CD8-positive, alpha-beta memory T cell (primary cell): ENCODE results near the gene ABCC6. TPM values are rescaled to one million over a fixed set of nuclear protein-coding genes. Genes with fewer than 3 reads are reported as not detected.
A peak's percentile ranks its signal among the peaks of the same experiment; 100 is the strongest.
"Not testable (repeated sequence)": the region's sequence is repeated elsewhere in the genome, so short reads cannot be mapped to it uniquely, and the experiment has no call there.

Experiments
- CTCF ChIA-PET: fragments of 350-600 bp; sonication (Branson Sonifier 250); formaldehyde crosslinking; loops from one replicate; lab custom pipeline; 2021; ENCODE audit warnings: antibody characterized with exemption; lab: Charles Lee
- POLR2A ChIA-PET: fragments of 350-600 bp; sonication (Branson Sonifier 250); formaldehyde crosslinking; loops from one replicate; lab custom pipeline; 2021; ENCODE audit warnings: antibody characterized with exemption; lab: Charles Lee
- DNase-seq, 5 donors: peaks; one replicate each; pipeline versions ENCODE4 v3.0.0 to v3.0.0-alpha.2; 2020 to 2022; ENCODE audit warnings: mixed read lengths in 1 of 5
- H3K27ac ChIP-seq: one replicate; pipeline ENCODE4 v1.7.0; 2013; ENCODE audit warnings: low read depth, mild to moderate bottlenecking, low read length, moderate library complexity
- H3K27me3 ChIP-seq: 2 replicates; pipeline ENCODE4 v1.7.0; 2013; ENCODE audit warnings: low read length, mild to moderate bottlenecking; ENCODE audit not compliant: insufficient read depth, poor library complexity, severe bottlenecking
- H3K36me3 ChIP-seq: 2 replicates; pipeline ENCODE4 v1.7.0; 2013; ENCODE audit warnings: mild to moderate bottlenecking, low read length, moderate library complexity; ENCODE audit not compliant: insufficient read depth
- H3K4me1 ChIP-seq: 2 replicates; pipeline ENCODE4 v1.7.0; 2013; ENCODE audit warnings: mild to moderate bottlenecking, low read length, moderate library complexity; ENCODE audit not compliant: insufficient read depth
- H3K4me3 ChIP-seq: 2 replicates; pipeline ENCODE4 v1.7.0; 2013; ENCODE audit warnings: mild to moderate bottlenecking, low read length
- H3K9me3 ChIP-seq: 2 replicates; pipeline ENCODE4 v1.7.0; 2013; ENCODE audit warnings: mild to moderate bottlenecking, low read length
- H3K27ac Mint-ChIP-seq, 8 donors: one replicate each; pipeline ENCODE4 v1.8.0; 2020 to 2021; ENCODE audit warnings: mixed read lengths in 8 of 8, mild to moderate bottlenecking in 6 of 8, inconsistent platforms in 3 of 8, moderate library complexity in 3 of 8
- H3K27me3 Mint-ChIP-seq, 2 donors: one replicate each; pipeline ENCODE4 v1.8.0; 2020 to 2021; ENCODE audit warnings: mixed read lengths in 2 of 2, mild to moderate bottlenecking in 1 of 2, moderate library complexity in 1 of 2
- H3K36me3 Mint-ChIP-seq, 3 donors: one replicate each; pipeline ENCODE4 v1.8.0; 2020 to 2021; ENCODE audit warnings: mixed read lengths in 3 of 3, inconsistent platforms in 1 of 3, mild to moderate bottlenecking in 1 of 3
- H3K4me1 Mint-ChIP-seq, 3 donors: one replicate each; pipeline ENCODE4 v1.8.0; 2020 to 2021; ENCODE audit warnings: mixed read lengths in 3 of 3, inconsistent platforms in 1 of 3, mild to moderate bottlenecking in 1 of 3
- H3K4me3 Mint-ChIP-seq, 7 donors: one replicate each; pipeline ENCODE4 v1.8.0; 2020 to 2021; ENCODE audit warnings: mixed read lengths in 7 of 7, mild to moderate bottlenecking in 6 of 7, moderate library complexity in 4 of 7, inconsistent platforms in 2 of 7
- H3K9me3 Mint-ChIP-seq, 5 donors: one replicate each; pipeline ENCODE4 v1.8.0; 2020 to 2022; ENCODE audit warnings: mixed read lengths in 5 of 5, mild to moderate bottlenecking in 3 of 5, moderate library complexity in 2 of 5, inconsistent platforms in 1 of 5
- polyA plus RNA-seq: library from polyadenylated mRNA; unstranded; fragments of 300-500 nt; fragmentation: Illumina TruSeq; gene quantifications from one replicate; pipeline ENCODE4 v1.2.3, GENCODE V29; 2021
- total RNA-seq, 2 experiments: library from RNA; stranded (reverse); gene quantifications; one replicate each; pipeline ENCODE4 v1.2.3, GENCODE V29; 2021

The ABCC6 gene
- total and polyA plus RNA-seq, 3 experiments from 2014 or later: 0.18 TPM; not detected in 2

DNA sequence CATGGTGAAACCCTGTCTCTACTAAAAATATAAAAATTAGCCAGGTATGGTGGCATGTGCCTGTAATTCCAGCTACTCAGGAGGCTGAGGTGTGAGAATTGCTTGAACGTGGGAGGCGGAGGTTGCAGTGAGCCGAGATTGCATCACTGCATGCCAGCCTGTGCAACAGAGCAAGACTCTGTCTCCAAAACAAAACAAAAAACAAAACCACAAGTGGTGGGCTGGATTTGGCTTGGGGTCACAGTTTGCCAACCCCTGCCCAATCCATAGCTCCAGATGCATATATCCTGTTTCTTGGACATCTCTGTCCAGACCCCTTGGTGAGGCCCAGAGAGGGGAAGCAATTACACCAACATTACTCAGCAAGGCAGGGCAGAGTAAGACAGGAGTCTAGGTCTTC, 41.5 kb downstream of the ABCC6 start:
- H3K9me3 Mint-ChIP-seq, H3K27ac ChIP-seq, H3K4me3 ChIP-seq, H3K4me1 Mint-ChIP-seq, H3K4me1 ChIP-seq, CTCF ChIA-PET, H3K36me3 ChIP-seq, H3K4me3 Mint-ChIP-seq, H3K36me3 Mint-ChIP-seq, H3K9me3 ChIP-seq, H3K27me3 ChIP-seq, H3K27ac Mint-ChIP-seq, POLR2A ChIA-PET, DNase-seq: not testable (repeated sequence)
- H3K27me3 Mint-ChIP-seq: peaks cover 11 to 12% of the 10 kb centered on the region in 2 donors

DNA sequence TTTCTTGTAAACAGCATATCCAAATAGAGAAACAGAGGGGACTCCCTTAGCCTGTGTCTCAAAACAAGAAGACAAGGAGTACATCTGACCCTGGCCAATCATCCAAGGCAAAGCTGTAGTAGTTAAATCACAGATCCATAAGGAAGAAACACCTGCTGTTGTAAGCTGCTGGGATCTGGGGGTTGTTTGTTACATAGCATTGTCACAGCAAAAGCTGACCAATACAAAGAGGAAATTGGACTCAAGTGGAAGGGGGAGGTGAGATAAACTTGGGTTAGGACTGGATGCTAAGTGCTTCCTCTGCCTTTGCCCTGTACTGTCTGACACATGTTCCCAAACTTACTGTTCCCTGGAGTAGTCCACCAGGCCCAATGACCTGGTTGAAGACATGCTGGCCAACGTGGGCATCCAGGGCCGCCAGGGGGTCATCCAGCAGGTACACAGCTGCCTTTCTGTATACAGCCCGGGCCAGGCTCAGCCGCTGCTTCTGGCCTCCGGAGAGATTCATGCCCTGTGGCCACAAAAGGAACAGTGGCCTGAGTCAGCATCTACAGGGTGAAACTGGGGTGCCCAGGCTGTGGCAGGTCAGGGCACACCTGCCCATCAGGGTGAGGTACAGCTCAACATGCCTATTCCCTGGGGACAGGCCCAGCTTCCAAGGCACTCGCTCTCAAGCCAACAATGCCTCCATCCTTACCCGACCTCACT, 44.7 kb downstream of the ABCC6 start:
- Mint-ChIP-seq H3K27ac (no peak overlapping the region), H3K36me3 (no peaks in the 10 kb centered on the region), H3K4me3 (no peak overlapping the region), H3K27me3 (peaks cover 9 to 12% of the 10 kb centered on the region in 2 donors), H3K9me3 (peaks cover 0 to 1% (median 0%) of the 10 kb centered on the region in 5 donors), H3K4me1 (no peaks in the 10 kb centered on the region)
- no peak overlapping the region for H3K4me3 ChIP-seq
- H3K27me3 ChIP-seq: no peaks in the 10 kb centered on the region
- POLR2A ChIA-PET: no interaction called here
- no peaks in the 10 kb centered on the region for H3K4me1 ChIP-seq
- no peak for DNase-seq
- no peaks in the 10 kb centered on the region for H3K9me3 ChIP-seq
- H3K36me3 ChIP-seq: no peaks in the 10 kb centered on the region
- H3K27ac ChIP-seq: no peak overlapping the region
- CTCF ChIA-PET: no interaction called here

DNA sequence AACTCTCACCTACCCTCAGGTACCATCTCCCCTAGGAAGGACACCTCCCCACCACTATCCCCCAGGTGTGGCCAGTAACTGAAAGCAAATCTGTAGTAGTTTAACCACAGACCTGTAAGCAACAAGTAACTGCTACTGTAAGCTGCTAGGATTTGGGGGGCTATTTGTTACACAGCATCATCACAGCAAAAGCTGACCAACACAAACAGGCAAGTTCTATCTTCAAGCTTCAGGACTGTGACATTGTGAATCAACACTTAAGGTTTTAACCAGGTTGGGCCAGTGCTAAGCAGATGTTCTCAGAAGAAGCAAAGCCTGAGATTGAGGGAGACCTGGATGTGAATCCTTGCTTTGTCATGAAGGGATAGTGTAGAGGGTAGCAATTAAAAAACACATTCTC, 47.0 kb downstream of the ABCC6 start:
- Mint-ChIP-seq H3K4me1 (no peaks in the 10 kb centered on the region), H3K36me3 (no peaks in the 10 kb centered on the region), H3K9me3 (peaks cover 0 to 1% (median 0%) of the 10 kb centered on the region in 5 donors), H3K27ac (no peak overlapping the region), H3K4me3 (no peak overlapping the region), H3K27me3 (peaks cover 5 to 9% of the 10 kb centered on the region in 2 donors)
- Histone ChIP-seq H3K36me3 (no peaks in the 10 kb centered on the region), H3K4me1 (no peaks in the 10 kb centered on the region), H3K4me3 (no peak overlapping the region), H3K27me3 (no peaks in the 10 kb centered on the region), H3K27ac (no peak overlapping the region), H3K9me3 (no peaks in the 10 kb centered on the region)
- ChIA-PET POLR2A (no interaction called here), CTCF (interaction anchor here (1.6 kb wide), 1 partner anchor 11 kb away, joined by 4 read pairs; no protein-coding TSS in a partner anchor)
- no peak for DNase-seq

DNA sequence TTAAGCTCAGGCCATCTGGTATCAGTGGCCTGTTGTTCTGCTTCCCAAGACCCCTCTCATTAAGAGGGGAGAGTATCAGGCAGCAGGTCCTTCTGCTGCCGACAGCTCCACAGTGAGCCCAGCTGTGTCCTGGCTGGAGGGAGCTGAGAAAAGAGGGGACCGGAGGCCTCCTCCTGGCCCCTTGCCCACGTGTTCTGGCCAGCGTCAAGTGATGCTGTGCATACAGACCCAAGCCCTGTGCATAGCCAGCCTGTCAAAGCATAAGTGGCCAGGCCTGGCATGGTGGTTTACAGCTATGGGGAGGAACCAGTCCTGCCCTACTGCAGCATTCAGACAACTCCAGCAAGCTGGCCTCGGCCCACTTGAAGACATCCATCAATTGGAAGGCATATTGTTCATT, 48.0 kb downstream of the ABCC6 start:
- Mint-ChIP-seq H3K4me1 (no peaks in the 10 kb centered on the region), H3K9me3 (peaks cover 0 to 1% (median 0%) of the 10 kb centered on the region in 5 donors), H3K27ac (no peak overlapping the region), H3K27me3 (peaks cover 0 to 9% of the 10 kb centered on the region in 2 donors), H3K4me3 (no peak overlapping the region), H3K36me3 (no peaks in the 10 kb centered on the region)
- POLR2A ChIA-PET: no interaction called here
- no peaks in the 10 kb centered on the region for H3K4me1 ChIP-seq
- H3K27me3 ChIP-seq: no peaks in the 10 kb centered on the region
- no peak overlapping the region for H3K4me3 ChIP-seq
- H3K36me3 ChIP-seq: no peaks in the 10 kb centered on the region
- no peaks in the 10 kb centered on the region for H3K9me3 ChIP-seq
- CTCF ChIA-PET: no interaction called here
- no peak for DNase-seq
- H3K27ac ChIP-seq: no peak overlapping the region

DNA sequence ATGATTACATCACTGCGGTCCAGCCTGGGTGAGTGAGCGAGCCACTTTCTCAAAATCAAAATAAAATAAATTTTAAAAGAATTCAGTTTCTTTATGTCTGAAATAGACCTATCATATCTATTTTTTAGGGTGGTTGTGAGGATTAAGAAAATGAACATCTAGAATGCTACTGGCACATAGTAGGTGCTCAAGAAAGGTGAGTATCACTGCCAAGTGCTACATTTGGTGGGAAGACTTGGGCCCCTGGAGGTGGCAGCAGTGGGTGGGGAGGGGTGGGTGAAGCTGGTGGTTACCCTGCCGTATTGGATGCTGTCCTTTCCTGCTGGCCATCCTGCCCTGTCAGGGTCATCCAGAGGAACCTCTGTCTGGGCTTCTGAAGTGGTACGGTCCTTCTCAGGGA, 50.3 kb downstream of the ABCC6 start:
- H3K9me3 Mint-ChIP-seq: no peaks in the 10 kb centered on the region
- H3K36me3 ChIP-seq: no peaks in the 10 kb centered on the region
- H3K36me3 Mint-ChIP-seq: no peaks in the 10 kb centered on the region
- H3K4me3 ChIP-seq: no peak overlapping the region
- H3K4me3 Mint-ChIP-seq: no peak overlapping the region
- CTCF ChIA-PET: no interaction called here
- DNase-seq: no peak
- POLR2A ChIA-PET: no interaction called here
- H3K27ac Mint-ChIP-seq: no peak overlapping the region
- no peaks in the 10 kb centered on the region for H3K4me1 Mint-ChIP-seq
- H3K27me3 Mint-ChIP-seq: peaks cover 0 to 4% of the 10 kb centered on the region in 2 donors
- no peaks in the 10 kb centered on the region for H3K9me3 ChIP-seq
- H3K27ac ChIP-seq: no peak overlapping the region
- no peaks in the 10 kb centered on the region for H3K4me1 ChIP-seq
- H3K27me3 ChIP-seq: no peaks in the 10 kb centered on the region

DNA sequence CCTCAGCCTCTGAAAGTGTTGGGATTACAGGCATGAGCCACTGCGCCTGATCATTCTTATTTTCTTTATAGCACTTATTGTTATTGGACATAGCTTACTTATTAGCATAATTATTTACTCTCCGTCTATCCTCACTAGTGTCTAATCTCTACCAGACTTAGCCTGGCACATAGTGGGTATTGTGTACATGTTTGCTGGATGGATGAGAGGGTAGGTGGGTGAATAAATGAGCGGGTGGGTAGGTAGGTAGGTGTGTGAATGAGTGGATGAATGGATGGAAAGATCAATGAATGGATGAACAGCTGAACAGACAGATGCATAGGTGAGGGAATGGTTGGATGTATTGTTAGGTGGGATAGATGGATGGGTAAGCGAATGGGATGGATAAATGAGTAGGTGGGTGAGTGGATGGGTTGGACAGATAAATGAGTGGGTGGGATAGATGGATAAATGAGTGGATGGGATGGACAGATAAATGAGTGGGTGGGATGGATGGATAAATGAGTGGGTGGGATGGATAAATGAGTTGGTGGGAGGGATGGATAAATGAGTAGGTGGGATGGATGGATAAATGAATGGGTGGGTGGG, 51.9 kb downstream of the ABCC6 start:
- Mint-ChIP-seq H3K4me1 (no peaks in the 10 kb centered on the region), H3K9me3 (no peaks in the 10 kb centered on the region), H3K36me3 (no peaks in the 10 kb centered on the region), H3K27me3 (peaks cover 0 to 4% of the 10 kb centered on the region in 2 donors), H3K27ac (peak overlapping the region in 1 of 8 donors; percentile 26), H3K4me3 (no peak overlapping the region)
- no peaks in the 10 kb centered on the region for H3K9me3 ChIP-seq
- H3K36me3 ChIP-seq: no peaks in the 10 kb centered on the region
- H3K27ac ChIP-seq: no peak overlapping the region
- DNase-seq: no peak
- no peaks in the 10 kb centered on the region for H3K27me3 ChIP-seq
- CTCF ChIA-PET: no interaction called here
- POLR2A ChIA-PET: no interaction called here
- no peaks in the 10 kb centered on the region for H3K4me1 ChIP-seq
- H3K4me3 ChIP-seq: no peak overlapping the region

DNA sequence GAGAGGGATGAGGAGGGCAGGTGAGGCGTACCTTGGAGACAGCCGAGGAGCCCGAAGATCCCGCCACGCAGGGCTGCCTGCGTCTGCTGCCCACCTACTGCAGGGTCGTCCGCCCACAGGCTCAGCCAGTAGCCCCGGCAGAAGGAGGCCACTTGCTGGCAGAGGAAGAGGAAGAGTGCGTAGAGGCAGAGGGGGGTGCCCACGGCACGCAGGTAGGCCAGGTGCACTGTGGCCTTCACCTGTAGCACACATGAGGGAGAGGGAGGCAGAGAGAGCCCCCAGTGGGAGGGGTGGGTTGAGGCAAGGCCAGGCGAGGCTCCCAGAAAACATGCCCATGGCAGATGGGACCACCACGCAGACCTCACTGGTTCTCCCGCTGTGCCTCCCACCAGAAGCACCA, 53.7 kb downstream of the ABCC6 start:
- H3K9me3 ChIP-seq: no peaks in the 10 kb centered on the region
- ChIA-PET POLR2A (no interaction called here), CTCF (no interaction called here)
- H3K4me3 Mint-ChIP-seq: no peak overlapping the region
- DNase-seq: no peak
- no peak overlapping the region for H3K27ac Mint-ChIP-seq
- no peaks in the 10 kb centered on the region for H3K4me1 Mint-ChIP-seq
- no peaks in the 10 kb centered on the region for H3K36me3 ChIP-seq
- H3K27ac ChIP-seq: no peak overlapping the region
- peaks cover under 1 to 2% of the 10 kb centered on the region in 2 donors for H3K27me3 Mint-ChIP-seq
- H3K36me3 Mint-ChIP-seq: no peaks in the 10 kb centered on the region
- no peaks in the 10 kb centered on the region for H3K9me3 Mint-ChIP-seq
- no peaks in the 10 kb centered on the region for H3K4me1 ChIP-seq
- H3K4me3 ChIP-seq: no peak overlapping the region
- H3K27me3 ChIP-seq: no peaks in the 10 kb centered on the region

DNA sequence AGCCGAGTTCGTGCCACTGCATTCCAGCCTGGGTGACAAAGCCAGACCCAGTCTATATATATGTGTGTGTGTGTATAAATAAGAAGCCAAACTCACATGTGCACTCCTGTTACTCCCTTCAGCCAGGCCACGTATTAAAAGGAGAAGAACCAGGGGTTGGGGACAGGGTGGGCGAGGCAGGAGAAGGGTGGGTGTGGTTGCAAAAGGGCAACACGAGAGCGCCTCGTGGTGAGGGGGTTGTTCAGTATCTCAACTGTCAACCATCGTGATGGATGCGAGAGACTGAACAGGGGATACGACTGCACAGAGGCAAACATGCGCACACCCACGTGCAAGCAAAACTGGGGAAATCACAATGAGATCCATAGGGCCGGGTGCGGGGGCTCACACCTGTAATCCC, 54.9 kb downstream of the ABCC6 start:
- ChIA-PET CTCF (no interaction called here), POLR2A (no interaction called here)
- no peaks in the 10 kb centered on the region for H3K36me3 ChIP-seq
- Mint-ChIP-seq H3K27me3 (peaks cover 4 to 5% of the 10 kb centered on the region in 2 donors), H3K9me3 (no peaks in the 10 kb centered on the region), H3K4me3 (no peak overlapping the region), H3K27ac (no peak overlapping the region), H3K36me3 (no peaks in the 10 kb centered on the region), H3K4me1 (no peaks in the 10 kb centered on the region)
- no peaks in the 10 kb centered on the region for H3K9me3 ChIP-seq
- no peak overlapping the region for H3K27ac ChIP-seq
- H3K4me3 ChIP-seq: no peak overlapping the region
- H3K27me3 ChIP-seq: no peaks in the 10 kb centered on the region
- DNase-seq: no peak
- no peaks in the 10 kb centered on the region for H3K4me1 ChIP-seq
